Erythroblast (primary cell): ENCODE data around the gene CMBL.

Source experiments
- GATA1 ChIP-seq: IDR thresholded peaks from 2 replicates; pipeline ENCODE4 v1.6.1; 2011; ENCODE audit warnings: low read depth, mild to moderate bottlenecking, control low read depth, low read length, moderate library complexity
- POLR2A ChIP-seq: IDR thresholded peaks from 2 replicates; pipeline ENCODE4 v1.6.1; 2011; ENCODE audit warnings: mild to moderate bottlenecking, low read length

DNA sequence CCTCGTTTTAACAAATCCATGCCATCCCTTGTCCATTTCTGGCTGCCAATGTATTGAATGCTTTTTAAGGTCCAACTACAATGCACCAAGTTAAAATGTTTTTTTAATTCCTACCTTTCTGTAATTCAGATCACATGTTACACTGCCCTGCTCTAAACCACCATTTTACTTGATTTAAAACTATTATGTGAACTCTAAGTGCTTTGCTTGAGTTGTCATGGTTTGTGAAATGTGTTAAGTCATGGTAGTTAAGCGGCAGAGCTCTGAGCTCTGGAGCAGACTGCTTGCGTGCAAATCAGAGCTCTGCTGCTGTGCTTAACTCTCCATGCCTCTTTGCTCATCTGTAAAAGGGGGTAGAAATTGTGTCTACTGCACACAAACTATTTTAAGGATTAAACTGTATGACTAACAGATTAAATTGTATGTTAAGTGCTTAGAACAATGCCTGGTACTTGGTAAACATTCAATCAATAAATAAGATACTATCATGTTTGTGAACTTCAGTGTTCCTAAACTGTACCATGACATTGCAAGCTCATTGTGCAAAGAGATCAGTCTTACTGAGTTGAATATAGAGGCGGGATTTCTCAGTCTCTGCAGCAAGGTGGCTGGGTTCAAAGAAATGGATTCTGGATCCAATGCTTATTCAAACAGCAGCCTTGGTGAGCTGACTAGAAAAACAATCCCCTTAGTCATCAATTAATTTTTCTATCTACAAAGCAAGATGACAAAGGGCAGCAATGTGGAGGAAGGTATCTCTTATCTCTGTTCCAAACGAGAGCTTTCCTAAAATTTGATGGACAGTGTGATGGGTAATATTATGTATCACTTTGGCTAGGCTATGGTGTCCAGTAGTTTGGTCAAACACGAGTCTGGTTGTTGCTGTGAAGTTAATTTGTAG lies 16.1 kb upstream of the CMBL start:
- TF ChIP-seq POLR2A, result no peak
- TF ChIP-seq GATA1, result no peak
